OCI-LY1 (cell line): ENCODE measurements around the gene CHST11.

ENCODE experiments used
- CTCF ChIP-seq: fragments of 200-600 bp; sonication (generic), shearing (Covaris generic); IDR thresholded peaks from 2 replicates; pipeline ENCODE4 v1.5.1; 2017; ENCODE audit warnings: mild to moderate bottlenecking, antibody characterized with exemption, low read length, moderate library complexity, mixed read lengths
- EZH2 ChIP-seq: fragments of 200-600 bp; sonication (generic), shearing (Covaris generic); IDR thresholded peaks from 2 replicates; pipeline ENCODE4 v1.8.0; 2017; ENCODE audit warnings: borderline replicate concordance, mixed run types, mild to moderate bottlenecking, antibody characterized with exemption, low read length, moderate library complexity, mixed read lengths

- TF ChIP-seq CTCF, result no peak
- no peak for TF ChIP-seq EZH2
These were observed 48.5 kb downstream of the CHST11 start for GRCh38 chr12:104505095-104505818.
